ENCODE data around the gene CLEC20A. TPM values are rescaled to one million over a fixed set of nuclear protein-coding genes. Genes with fewer than 3 reads are reported as not detected.

The CLEC20A gene
- total RNA-seq, 1 experiment from 2014 or later = not detected

DNA sequence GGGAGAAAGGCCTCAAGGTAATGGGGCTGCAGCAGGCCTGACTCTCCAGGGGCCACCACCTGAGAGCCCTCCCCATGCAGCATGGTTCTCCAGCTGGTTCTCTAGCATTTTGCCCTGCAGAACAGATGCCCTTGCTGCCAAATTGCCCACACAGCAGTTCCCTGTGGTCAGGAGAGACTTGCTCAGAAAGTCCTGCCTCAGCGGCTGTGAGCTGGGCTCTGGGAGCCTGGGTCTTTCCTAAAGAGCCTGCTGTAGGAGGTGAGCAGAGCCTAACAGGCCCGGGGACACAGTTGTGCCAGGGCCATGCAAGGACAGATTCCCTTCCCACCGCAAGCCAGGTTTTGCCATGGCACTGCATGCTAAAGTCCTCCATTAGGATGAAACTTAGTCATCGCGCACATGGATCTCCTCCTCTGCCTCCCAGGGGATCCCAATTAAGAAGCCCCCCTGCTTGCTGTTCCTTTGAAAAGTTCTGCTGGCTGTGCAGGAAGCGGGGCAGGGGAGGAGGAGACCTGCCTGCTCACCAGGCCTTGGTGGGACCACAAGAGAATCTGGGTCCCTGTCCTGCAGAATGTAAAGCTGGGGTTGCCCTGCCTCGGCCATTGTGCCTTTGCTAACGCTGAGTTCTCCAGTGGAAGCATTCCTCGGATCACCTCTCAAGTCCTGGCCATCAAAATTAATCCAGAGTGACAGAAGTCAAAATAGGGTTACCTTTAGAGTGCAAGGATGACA lies 37.5 kb upstream of the CLEC20A start:
- Histone ChIP-seq H3K27me3 (ENCODE audit: control insufficient read depth, insufficient read depth, low read length) (no peaks in the 10 kb centered on the region; the same call in 1 of the 2 replicates), H3K4me3 (ENCODE audit: insufficient read depth, low read depth, low read length) (no peak overlapping the region), H3K36me3 (replicated peaks; ENCODE audit: control insufficient read depth, insufficient read depth, low read length) (no peaks in the 10 kb centered on the region)
- DNase-seq = no peak

DNA sequence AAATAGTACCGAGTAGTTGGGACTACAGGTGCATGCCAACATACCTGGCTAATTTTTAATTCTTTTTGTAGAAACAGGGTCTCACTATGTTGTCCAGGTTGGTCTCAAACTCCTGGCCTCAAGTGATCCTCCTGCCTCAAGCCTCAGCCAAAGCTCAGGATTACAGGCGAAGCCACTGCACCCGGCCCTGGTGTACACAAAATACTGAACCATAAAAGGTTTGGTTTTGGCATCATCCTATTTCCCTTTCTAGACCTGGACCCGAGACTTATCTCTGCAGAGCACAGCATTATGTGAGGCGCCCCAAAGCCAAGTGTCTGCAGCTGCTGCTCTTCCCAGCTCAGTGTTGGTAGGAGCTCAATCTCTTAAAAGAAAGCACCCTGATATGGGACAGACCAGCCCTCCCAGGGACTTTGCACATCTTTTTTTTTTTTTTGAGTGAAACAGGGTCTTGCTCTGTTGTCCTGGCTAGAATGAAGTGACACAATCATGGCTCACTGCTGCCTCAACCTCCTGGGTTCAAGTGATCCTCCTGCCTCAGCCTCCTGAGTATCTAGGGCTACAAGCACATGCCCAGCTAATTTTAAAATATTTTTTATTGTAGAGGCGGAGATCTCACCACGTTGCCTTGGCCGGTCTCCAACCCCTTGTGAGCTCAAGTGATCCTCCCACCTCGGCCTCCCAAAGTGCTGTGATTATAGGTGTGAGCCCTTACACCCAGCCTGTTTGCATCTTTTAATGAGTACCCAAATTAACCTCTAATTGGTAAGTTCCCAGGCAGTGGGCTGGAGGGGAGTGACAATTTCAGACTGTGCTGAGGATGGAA lies 36.6 kb upstream of the CLEC20A start:
- H3K4me3 ChIP-seq (ENCODE audit: insufficient read depth, low read depth, low read length) = no peak overlapping the region
- no peak for DNase-seq

DNA sequence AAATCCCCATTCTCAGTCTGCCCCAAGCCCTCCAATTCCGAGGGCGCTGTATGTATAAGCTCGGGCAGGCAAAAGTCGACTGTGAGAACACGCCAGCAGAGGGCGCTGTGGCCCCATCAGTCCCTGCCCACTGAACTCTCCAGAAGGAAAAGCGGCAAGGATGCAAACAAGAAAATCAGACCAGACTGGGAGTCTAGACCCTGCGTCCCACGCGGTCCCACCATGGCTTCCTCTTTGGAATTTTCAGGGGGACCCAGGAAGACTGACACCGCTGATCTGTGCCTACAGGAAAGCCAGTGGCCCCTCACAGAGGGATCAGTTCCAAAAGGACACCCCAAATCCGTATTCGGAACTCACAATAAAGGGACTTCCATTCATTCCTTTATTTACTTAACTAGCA lies 35.6 kb upstream of the CLEC20A start:
- Histone ChIP-seq H3K36me3 (replicated peaks; ENCODE audit: control insufficient read depth, insufficient read depth, low read length) (no peaks in the 10 kb centered on the region), H3K4me3 (ENCODE audit: insufficient read depth, low read depth, low read length) (no peak overlapping the region), H3K27me3 (ENCODE audit: control insufficient read depth, insufficient read depth, low read length) (no peaks in the 10 kb centered on the region)
- DNase-seq = peak; percentile 92

More for the DNA sequence above, 36.6 kb upstream of the CLEC20A start:
- H3K27me3 ChIP-seq (ENCODE audit: control insufficient read depth, insufficient read depth, low read length) = no peaks in the 10 kb centered on the region; the same call in 1 of the 2 replicates
- no peaks in the 10 kb centered on the region for H3K36me3 ChIP-seq (replicated peaks; ENCODE audit: control insufficient read depth, insufficient read depth, low read length)

DNA sequence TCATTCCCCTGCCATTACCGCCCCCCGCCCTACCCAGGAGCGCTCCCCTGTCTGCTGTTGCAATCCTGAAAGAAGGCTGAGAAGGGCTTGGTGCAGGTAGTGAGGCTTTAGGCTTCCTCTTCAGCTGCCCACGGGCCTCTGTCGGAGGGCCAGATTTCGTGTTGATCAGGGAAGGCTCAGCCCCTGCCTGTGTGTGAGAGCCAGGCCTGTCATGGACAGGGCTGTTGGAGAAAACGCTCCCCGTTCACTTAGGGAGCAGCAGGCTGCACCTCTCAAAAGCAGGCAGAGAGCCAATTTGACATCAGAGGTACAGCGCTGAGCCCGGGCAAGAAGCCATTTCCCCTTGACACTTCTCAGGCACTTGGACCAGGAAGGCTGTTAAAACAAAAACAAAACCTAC lies 35.1 kb upstream of the CLEC20A start:
- DNase-seq = peak; percentile 31
- Histone ChIP-seq H3K36me3 (replicated peaks; ENCODE audit: control insufficient read depth, insufficient read depth, low read length) (no peaks in the 10 kb centered on the region), H3K4me3 (ENCODE audit: insufficient read depth, low read depth, low read length) (no peak overlapping the region), H3K27me3 (ENCODE audit: control insufficient read depth, insufficient read depth, low read length) (no peaks in the 10 kb centered on the region)

DNA sequence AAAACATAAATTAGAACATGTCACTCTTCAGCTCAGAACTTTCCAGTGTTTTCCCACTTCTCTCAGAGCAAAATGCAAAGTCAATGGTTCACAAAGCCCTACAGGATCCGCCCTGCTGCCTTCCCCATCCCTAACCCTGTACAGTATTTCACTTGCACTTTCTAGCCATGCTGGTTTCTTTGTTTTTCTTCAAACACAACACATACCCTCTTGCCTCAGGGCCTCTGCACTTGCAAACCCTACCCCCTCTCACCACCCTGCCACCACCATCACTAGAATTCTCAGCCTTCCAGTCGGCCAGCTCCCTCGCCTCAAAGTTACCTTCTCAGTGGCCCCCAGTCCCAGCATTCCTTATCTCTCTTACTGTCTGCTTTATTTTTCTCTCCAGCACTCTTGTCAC lies 33.7 kb upstream of the CLEC20A start:
- Histone ChIP-seq H3K36me3 (replicated peaks; ENCODE audit: control insufficient read depth, insufficient read depth, low read length) (no peaks in the 10 kb centered on the region), H3K27me3 (ENCODE audit: control insufficient read depth, insufficient read depth, low read length) (no peaks in the 10 kb centered on the region), H3K4me3 (ENCODE audit: insufficient read depth, low read depth, low read length) (no peak overlapping the region)
- no peak for DNase-seq

DNA sequence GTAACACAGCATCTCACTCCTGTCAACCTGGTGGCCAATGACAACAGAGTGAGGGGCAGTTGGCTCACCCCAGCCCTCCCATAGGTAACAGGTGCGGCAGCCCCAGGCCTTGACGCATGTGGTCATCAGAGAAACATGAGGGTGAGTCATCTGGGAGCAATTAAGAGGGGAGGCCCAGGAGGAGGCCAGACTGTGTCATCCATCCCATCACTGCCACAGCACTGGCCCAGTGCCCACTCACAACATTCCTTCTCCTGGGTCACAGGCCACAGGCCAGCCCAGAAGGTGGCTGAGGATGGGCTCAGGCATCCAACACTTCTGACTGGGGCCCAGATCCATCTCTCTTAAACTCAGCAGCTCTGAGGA lies 33.3 kb upstream of the CLEC20A start:
- H3K4me3 ChIP-seq (ENCODE audit: insufficient read depth, low read depth, low read length) = no peak overlapping the region
- DNase-seq = no peak
- no peaks in the 10 kb centered on the region for H3K27me3 ChIP-seq (ENCODE audit: control insufficient read depth, insufficient read depth, low read length)
- no peaks in the 10 kb centered on the region for H3K36me3 ChIP-seq (replicated peaks; ENCODE audit: control insufficient read depth, insufficient read depth, low read length)

DNA sequence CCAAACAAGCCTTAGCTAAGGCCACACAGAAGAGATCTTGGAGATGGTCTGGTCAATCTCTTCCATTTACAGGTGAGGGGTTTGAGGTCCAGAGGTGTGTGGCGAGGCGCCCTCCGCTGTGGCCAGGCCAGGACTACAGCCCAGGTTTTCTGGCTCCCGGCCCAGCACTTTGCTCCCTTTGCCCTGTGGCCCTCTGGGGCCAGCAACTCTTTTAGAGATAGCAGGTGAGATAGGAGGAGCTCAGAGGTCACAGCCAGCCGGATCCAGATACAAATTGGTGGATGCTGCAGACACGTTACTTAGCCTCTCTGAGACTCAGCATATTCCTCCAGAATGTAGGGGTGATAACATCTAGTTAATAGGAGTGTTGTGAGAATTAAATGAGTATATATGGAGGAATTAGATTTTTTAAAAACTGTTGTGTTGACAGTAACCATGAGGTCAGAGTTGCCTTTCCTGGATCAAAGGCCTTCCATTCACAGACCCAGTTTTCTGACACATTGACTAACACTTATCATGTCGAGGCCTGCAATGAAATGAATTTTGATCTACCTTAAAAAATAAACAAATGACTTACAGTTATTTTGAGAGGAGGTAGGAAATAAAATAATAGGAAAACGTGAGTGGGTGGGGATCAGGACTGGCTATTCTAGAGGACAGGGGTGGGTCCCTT lies 32.7 kb upstream of the CLEC20A start:
- no peaks in the 10 kb centered on the region for H3K27me3 ChIP-seq (ENCODE audit: control insufficient read depth, insufficient read depth, low read length)
- H3K4me3 ChIP-seq (ENCODE audit: insufficient read depth, low read depth, low read length) = no peak overlapping the region
- H3K36me3 ChIP-seq (replicated peaks; ENCODE audit: control insufficient read depth, insufficient read depth, low read length) = no peaks in the 10 kb centered on the region
- peak; percentile 74 for DNase-seq

DNA sequence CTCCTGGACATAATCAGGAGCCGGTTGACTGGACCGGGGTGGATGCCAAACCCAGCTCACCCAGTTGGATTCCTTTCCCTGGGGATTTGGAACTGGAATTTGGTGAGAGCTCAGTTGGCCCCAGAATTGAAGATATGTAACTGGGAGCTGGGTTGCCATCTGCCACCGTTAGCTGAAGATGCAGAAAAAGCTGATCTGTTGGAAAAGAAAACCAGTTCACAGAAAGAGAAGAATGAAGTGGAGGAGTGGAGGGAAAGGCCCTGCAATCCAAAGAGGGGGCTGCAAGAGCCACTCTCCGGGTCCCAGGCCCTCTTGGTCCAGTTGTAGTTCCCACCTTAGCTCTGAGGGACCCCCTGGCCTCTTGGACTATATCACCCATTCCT lies 32.2 kb upstream of the CLEC20A start:
- DNase-seq = no peak
- Histone ChIP-seq H3K27me3 (ENCODE audit: control insufficient read depth, insufficient read depth, low read length) (no peaks in the 10 kb centered on the region), H3K4me3 (ENCODE audit: insufficient read depth, low read depth, low read length) (no peak overlapping the region), H3K36me3 (replicated peaks; ENCODE audit: control insufficient read depth, insufficient read depth, low read length) (no peaks in the 10 kb centered on the region)

DNA sequence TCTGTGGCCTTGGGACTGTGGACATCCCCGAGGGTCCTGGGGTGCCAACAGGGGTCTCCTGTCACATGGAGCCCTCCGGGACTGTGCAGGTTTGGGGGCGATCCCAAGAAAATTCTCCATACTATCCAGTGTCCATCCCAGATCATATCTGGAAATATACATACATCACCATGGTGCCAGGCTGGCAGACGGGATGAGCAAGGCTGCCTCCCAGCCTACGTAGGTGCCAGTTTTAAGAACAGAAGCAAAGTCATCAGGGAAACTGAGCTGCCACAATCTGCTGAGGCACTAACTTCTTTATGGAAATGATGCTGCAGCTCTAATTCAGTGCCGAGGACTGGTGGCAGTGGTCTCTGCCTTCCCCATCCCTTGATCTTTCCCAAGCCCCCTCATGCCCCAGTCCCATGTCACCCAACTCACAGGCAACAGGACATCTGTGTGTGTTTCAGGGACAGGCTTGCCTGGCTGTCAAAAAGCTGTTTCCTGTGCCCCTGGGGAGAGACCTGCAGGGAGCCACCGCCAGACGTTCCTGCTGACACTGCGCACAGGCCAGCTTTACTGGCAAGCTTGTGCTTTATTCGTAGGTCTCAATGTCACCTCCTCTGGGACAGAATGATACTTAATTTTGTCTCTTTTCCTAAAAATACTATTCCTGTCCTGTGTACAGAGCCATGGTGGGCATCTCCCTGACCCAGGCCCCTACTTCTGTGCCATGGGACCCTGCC lies 31.6 kb upstream of the CLEC20A start:
- Histone ChIP-seq H3K4me3 (ENCODE audit: insufficient read depth, low read depth, low read length) (no peak overlapping the region), H3K36me3 (replicated peaks; ENCODE audit: control insufficient read depth, insufficient read depth, low read length) (no peaks in the 10 kb centered on the region), H3K27me3 (ENCODE audit: control insufficient read depth, insufficient read depth, low read length) (no peaks in the 10 kb centered on the region)
- DNase-seq = no peak

DNA sequence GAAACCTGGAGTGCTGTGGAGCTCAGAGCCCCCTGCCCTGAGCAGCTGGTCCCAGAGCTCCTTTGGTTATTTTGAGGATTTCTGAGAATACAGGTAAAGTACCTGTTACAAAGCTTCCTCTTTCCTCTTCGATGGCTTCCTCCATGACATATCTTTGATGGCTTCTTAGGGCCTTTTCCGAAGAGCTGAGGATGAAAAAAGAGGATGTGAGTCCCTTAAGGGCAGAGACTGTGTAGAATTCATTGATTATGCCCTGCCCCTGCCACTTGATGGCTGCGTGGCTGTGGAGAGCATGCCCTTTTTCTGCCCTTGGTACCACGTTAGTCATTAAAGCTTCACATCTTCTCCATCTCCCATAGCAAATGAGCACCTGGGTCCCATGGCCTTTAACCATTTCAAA lies 30.4 kb upstream of the CLEC20A start:
- no peak for DNase-seq
- H3K4me3 ChIP-seq (ENCODE audit: insufficient read depth, low read depth, low read length) = no peak overlapping the region
- no peaks in the 10 kb centered on the region for H3K27me3 ChIP-seq (ENCODE audit: control insufficient read depth, insufficient read depth, low read length)
- H3K36me3 ChIP-seq (replicated peaks; ENCODE audit: control insufficient read depth, insufficient read depth, low read length) = no peaks in the 10 kb centered on the region

DNA sequence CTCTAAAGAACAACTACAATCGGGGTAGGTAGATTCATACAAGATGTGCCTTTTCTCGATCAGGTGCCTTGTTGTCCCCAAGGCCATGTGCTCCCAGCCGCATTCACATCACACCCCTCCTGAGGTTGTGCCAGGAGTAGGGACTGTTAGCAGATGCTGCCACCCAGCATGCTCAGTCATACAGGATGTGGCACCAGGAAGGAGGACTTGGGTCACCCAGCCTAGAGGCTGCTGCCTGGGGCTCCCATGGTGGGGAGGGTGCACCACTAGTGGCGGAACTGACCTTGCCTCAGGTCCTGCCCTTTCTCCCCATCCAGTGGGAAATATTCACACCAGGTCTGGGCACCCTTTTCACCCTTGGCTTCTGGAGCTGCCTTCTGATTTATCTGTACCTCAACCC lies 24.5 kb upstream of the CLEC20A start:
- DNase-seq = no peak
- H3K4me3 ChIP-seq (ENCODE audit: insufficient read depth, low read depth, low read length) = no peak overlapping the region

DNA sequence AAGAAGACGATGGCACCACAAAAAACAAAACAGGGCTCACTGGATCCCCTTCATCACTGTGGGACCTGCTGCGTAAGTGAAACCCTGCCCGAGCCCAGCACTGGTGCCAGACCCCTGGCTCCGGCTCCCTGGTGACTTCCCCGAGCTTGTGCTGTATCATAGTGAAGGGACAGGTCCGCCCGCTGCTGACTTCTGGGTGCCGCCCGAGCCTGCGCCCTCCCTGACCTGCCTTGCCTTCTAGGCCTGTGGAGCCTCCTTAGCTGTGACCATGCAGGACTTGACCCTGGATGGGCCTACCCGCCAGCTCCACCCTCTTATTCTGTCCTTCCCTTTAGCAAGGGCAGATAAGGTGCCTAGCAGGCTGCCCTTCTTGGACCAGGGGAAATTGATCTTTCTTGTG lies 24.0 kb upstream of the CLEC20A start:
- DNase-seq = no peak
- Histone ChIP-seq H3K4me3 (ENCODE audit: insufficient read depth, low read depth, low read length) (no peak overlapping the region), H3K27me3 (ENCODE audit: control insufficient read depth, insufficient read depth, low read length) (no peaks in the 10 kb centered on the region)

More for the DNA sequence above, 24.5 kb upstream of the CLEC20A start:
- no peaks in the 10 kb centered on the region for H3K36me3 ChIP-seq (replicated peaks; ENCODE audit: control insufficient read depth, insufficient read depth, low read length)
- H3K27me3 ChIP-seq (ENCODE audit: control insufficient read depth, insufficient read depth, low read length) = no peaks in the 10 kb centered on the region

DNA sequence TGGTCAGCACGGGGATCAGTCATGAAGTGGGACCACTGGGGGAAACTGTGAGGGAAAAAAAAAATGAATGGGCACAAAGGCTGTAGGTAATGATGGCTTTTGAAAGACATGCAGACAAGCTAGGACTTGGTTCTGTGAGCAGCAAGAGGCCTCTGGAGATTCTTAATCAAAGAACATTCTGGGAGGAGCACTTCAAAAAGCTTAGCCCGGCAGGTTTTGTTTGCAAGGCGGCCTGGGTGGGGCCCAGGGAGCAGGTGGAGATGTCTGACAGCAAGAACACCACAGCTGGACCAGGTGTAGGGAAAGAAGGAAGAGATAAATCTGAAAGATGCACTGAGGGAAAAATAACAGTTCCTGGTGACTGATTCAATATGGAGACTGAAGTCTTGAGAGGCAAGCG lies 22.1 kb upstream of the CLEC20A start:
- DNase-seq = no peak
- Histone ChIP-seq H3K4me3 (ENCODE audit: insufficient read depth, low read depth, low read length) (no peak overlapping the region), H3K36me3 (replicated peaks; ENCODE audit: control insufficient read depth, insufficient read depth, low read length) (no peaks in the 10 kb centered on the region), H3K27me3 (ENCODE audit: control insufficient read depth, insufficient read depth, low read length) (no peaks in the 10 kb centered on the region)

More for the DNA sequence above, 24.0 kb upstream of the CLEC20A start:
- no peaks in the 10 kb centered on the region for H3K36me3 ChIP-seq (replicated peaks; ENCODE audit: control insufficient read depth, insufficient read depth, low read length)

DNA sequence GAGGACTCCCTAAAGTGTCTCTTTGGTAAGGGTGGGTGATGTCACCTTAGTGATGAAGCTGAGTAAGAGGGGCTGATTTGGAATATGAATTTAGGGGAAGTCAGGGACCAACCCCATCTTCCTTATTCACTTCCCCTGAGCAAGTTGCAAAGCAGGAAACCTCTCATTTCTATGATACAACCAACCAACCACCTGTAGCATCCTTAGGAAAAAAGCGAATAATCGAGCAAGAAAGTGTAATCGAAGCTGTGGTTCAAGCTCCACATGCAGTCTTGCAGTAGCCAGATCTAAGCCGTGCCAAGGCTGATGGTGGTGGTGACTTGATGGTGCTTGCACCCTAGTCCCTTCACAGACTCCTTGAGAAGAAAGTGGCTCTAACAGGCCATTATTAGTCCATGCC lies 19.3 kb upstream of the CLEC20A start:
- no peak for DNase-seq
- Histone ChIP-seq H3K36me3 (replicated peaks; ENCODE audit: control insufficient read depth, insufficient read depth, low read length) (no peaks in the 10 kb centered on the region), H3K4me3 (ENCODE audit: insufficient read depth, low read depth, low read length) (no peak overlapping the region), H3K27me3 (ENCODE audit: control insufficient read depth, insufficient read depth, low read length) (no peaks in the 10 kb centered on the region)
